Measurements from ENCODE around the gene PARP12.

Gene PARP12

DNA sequence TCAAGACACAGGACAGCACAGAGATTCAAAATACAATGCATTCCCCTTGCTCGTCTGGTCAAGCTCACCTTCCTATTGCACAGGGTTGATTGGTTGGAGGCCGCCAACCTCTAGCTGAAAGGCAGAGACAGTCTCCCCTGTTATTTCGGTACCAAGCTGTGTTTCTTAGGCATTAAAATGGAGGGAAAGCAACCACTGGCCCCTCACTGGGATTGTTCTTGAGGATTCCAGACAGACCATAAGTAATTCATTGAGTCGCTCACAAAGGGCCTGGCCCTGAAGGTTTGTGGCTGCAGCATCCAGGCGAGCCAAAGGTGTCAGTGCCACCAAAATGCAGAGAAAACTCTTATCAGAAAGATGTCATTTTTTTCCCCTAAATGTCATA is 81.2 kb downstream of the PARP12 start:
- H3K4me1 ChIP-seq (ENCODE audit: control insufficient read depth, insufficient read depth, low read length): no peaks in the 10 kb centered on the region
- H3K27me3 ChIP-seq (ENCODE audit: control insufficient read depth, insufficient read depth, low read length): no peaks in the 10 kb centered on the region
- H3K9ac ChIP-seq (ENCODE audit: low read length): no peak overlapping the region
- no peaks in the 10 kb centered on the region for H3K9me3 ChIP-seq (ENCODE audit: control insufficient read depth, low read length)
- H3K36me3 ChIP-seq (ENCODE audit: control insufficient read depth, insufficient read depth, low read length): no peaks in the 10 kb centered on the region
- H3K4me3 ChIP-seq (ENCODE audit: low read length): no peak overlapping the region

DNA sequence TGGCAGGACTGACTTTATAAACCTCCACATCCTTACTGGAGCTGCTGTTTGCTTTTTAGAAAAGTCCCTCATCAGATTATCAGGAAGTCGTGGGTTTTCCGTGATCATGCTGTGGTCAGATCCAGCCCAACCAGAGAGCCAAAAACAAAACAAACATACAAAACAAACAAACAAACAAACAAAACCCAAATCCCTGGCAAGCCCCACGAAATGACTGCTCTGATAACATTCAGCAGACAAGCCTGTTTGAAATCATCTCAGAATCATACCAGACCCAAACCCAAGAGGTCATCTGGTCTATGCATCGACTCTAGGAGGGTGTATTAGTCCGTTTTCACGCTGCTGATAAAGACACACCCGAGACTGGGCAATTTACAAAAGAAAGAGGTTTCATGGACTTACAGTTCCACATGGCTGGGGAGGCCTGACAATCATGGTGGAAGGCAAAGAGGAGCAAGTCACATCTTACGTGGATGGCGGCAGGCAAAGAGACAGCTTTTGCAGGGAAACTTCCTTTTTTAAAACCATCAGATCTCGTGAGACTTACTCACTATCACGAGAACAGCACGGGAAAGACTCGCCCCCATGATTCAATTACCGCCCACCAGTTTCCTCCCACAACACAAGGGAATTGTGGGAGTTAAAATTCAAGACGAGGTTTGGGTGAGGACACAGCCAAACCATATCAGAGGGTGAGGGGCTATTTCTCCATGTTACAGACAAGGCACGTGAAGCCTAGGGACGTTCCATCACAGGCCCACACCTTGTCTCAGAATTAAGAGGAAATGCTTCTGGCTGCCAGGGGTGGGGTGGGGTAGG is 85.7 kb downstream of the PARP12 start:
- no peaks in the 10 kb centered on the region for H3K4me1 ChIP-seq (ENCODE audit: control insufficient read depth, insufficient read depth, low read length)
- H3K9ac ChIP-seq (ENCODE audit: low read length): no peak overlapping the region
- no peaks in the 10 kb centered on the region for H3K9me3 ChIP-seq (ENCODE audit: control insufficient read depth, low read length)
- no peaks in the 10 kb centered on the region for H3K27me3 ChIP-seq (ENCODE audit: control insufficient read depth, insufficient read depth, low read length)
- no peaks in the 10 kb centered on the region for H3K36me3 ChIP-seq (ENCODE audit: control insufficient read depth, insufficient read depth, low read length)
- H3K4me3 ChIP-seq (ENCODE audit: low read length): no peak overlapping the region

DNA sequence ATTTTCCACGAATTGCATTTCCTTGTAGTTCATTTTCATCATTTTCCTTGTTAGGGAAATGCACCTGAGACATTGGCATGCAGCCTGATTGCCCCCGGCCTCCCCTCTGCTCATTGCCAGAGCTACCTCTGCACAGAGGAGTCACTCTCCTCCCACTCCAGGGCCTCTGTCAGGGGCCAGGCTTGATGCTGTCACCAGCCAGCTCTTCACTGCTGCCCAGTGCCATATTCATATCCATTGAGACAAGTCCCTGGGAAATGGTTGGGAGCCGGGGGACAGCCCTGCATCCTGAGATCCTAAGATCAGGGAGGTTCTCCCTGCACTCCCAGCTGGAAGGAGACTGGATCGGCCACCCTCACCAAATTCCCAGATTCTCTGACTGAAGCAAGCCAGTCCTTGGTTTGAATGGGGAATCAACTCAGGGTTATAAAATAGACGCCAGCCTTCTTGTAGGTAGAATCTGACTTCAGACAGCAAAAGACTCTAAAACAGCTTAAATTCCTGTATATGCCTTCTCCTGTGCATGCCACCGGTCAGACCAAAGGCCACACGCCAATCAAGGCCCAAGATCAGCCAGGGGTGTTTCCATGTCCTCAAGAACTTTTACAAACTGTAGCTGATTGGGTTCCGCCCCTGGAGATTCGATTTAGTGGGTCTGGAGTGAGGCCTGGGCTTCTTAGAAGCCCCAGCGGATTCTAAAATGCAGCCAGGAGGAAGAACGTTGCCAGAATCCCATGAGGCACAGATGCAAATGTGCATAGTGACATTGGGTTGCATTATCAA is 86.5 kb downstream of the PARP12 start:
- no peak overlapping the region for H3K4me3 ChIP-seq (ENCODE audit: low read length)
- H3K9me3 ChIP-seq (ENCODE audit: control insufficient read depth, low read length): no peaks in the 10 kb centered on the region
- no peak overlapping the region for H3K9ac ChIP-seq (ENCODE audit: low read length)
- H3K4me1 ChIP-seq (ENCODE audit: control insufficient read depth, insufficient read depth, low read length): no peaks in the 10 kb centered on the region
- H3K27me3 ChIP-seq (ENCODE audit: control insufficient read depth, insufficient read depth, low read length): no peaks in the 10 kb centered on the region
- H3K36me3 ChIP-seq (ENCODE audit: control insufficient read depth, insufficient read depth, low read length): no peaks in the 10 kb centered on the region

DNA sequence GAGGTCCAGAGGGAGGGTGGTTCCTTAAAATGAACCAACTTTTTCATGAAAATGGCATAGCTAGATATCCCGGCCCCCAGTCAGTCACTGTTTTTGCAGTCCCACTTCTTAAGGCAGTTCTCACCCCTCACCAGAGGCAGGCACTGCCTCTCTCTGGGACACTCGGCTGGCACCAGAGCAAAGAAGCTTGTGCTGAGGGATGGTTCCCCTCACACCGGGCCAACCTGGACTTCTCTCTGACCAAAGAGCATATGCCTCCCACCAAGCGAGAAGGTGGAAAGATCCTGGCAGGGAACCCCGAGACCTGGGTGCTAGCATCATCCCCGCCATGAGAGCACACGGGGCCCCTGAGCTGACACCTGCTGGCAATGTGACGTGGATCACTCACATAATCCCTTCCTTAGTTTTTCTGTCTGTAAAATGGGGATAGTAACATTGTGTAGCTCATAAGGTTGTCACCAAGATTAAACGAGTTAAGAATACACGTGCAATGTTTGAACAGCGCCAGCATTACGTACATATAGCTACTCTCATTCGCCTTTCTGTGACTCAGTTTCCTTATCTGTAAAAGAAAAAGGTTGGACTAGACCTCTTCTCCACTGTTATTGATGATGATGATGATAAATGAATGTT is 88.5 kb downstream of the PARP12 start:
- H3K4me3 ChIP-seq (ENCODE audit: low read length): no peak overlapping the region
- H3K9me3 ChIP-seq (ENCODE audit: control insufficient read depth, low read length): no peaks in the 10 kb centered on the region
- H3K27me3 ChIP-seq (ENCODE audit: control insufficient read depth, insufficient read depth, low read length): no peaks in the 10 kb centered on the region
- H3K36me3 ChIP-seq (ENCODE audit: control insufficient read depth, insufficient read depth, low read length): no peaks in the 10 kb centered on the region
- no peaks in the 10 kb centered on the region for H3K4me1 ChIP-seq (ENCODE audit: control insufficient read depth, insufficient read depth, low read length)
- H3K9ac ChIP-seq (ENCODE audit: low read length): no peak overlapping the region
